PC-9 (cell line): Measurements from ENCODE around the gene GOT2. TPM values are rescaled to one million over a fixed set of nuclear protein-coding genes. Genes with fewer than 3 reads are reported as not detected.

Source experiments
- BruUV-seq: library from RNA; stranded (reverse); fragments of 400-500 nt; replicated peaks from 2 replicates; lab custom pipeline; 2021; lab: Mats Ljungman, UMichigan
- CTCF ChIA-PET: fragments of 300-600 bp; sonication (Branson Sonifier 250); formaldehyde crosslinking; loops from one replicate; lab custom pipeline; 2022; ENCODE audit warnings: antibody characterized with exemption; lab: Charles Lee
- POLR2A ChIA-PET: fragments of 300-600 bp; sonication (Branson Sonifier 250); formaldehyde crosslinking; loops from one replicate; lab custom pipeline; 2022; ENCODE audit warnings: antibody characterized with exemption; ENCODE audit not compliant: unreplicated experiment; lab: Charles Lee
- DNase-seq, 2 experiments: peaks; one replicate each; pipeline versions ENCODE4 v3.0.0 to v3.0.0-alpha.2; 2015 to 2022; ENCODE audit warnings: mixed read lengths in 1 of 2
- H2AFZ ChIP-seq: fragments of 200-600 bp; sonication (generic); 2 replicates; pipeline ENCODE4 v1.8.1; 2017; ENCODE audit warnings: antibody characterized with exemption
- H3F3A ChIP-seq: fragments of 200-600 bp; sonication (generic); 2 replicates; pipeline ENCODE4 v1.8.1; 2017; ENCODE audit warnings: antibody characterized with exemption, mild to moderate bottlenecking, low read depth; ENCODE audit not compliant: insufficient read depth
- H3K27ac ChIP-seq: fragments of 200-600 bp; sonication (generic); 2 replicates; pipeline ENCODE4 v1.6.1; 2016; ENCODE audit warnings: mixed run types
- H3K27me3 ChIP-seq: fragments of 200-600 bp; sonication (generic); 2 replicates; pipeline ENCODE4 v1.6.1; 2016; ENCODE audit warnings: low read depth, mixed run types; ENCODE audit not compliant: insufficient read depth
- H3K36me3 ChIP-seq: fragments of 200-600 bp; sonication (generic); 2 replicates; pipeline ENCODE4 v1.6.1; 2016; ENCODE audit warnings: low read depth, mixed run types
- H3K4me1 ChIP-seq: fragments of 200-600 bp; sonication (generic); replicated peaks from 2 replicates; pipeline ENCODE4 v1.6.1; 2016; ENCODE audit warnings: mixed run types; ENCODE audit not compliant: insufficient read depth
- H3K4me2 ChIP-seq: fragments of 200-600 bp; sonication (generic); 2 replicates; pipeline ENCODE4 v1.6.1; 2017; ENCODE audit warnings: mixed run types
- H3K4me3 ChIP-seq: fragments of 200-600 bp; sonication (generic); 2 replicates; pipeline ENCODE4 v1.6.1; 2016; ENCODE audit warnings: mixed run types
- H3K79me2 ChIP-seq: fragments of 200-600 bp; sonication (generic); 2 replicates; pipeline ENCODE4 v1.6.1; 2017; ENCODE audit warnings: low read depth, mixed run types
- H3K9me2 ChIP-seq: fragments of 200-600 bp; sonication (generic); 2 replicates; pipeline ENCODE4 v1.8.1; 2017; ENCODE audit warnings: mild to moderate bottlenecking; ENCODE audit not compliant: insufficient read depth
- H3K9me3 ChIP-seq: fragments of 200-600 bp; sonication (generic); 2 replicates; pipeline ENCODE4 v1.8.1; 2016; ENCODE audit warnings: low read depth; ENCODE audit not compliant: insufficient read depth
- H4K20me1 ChIP-seq: fragments of 200-600 bp; sonication (generic); 2 replicates; pipeline ENCODE4 v1.8.1; 2017; ENCODE audit not compliant: insufficient read depth
- EZH2 ChIP-seq: fragments of 200-600 bp; sonication (generic); IDR thresholded peaks from 2 replicates; pipeline ENCODE4 v1.8.0; 2017; ENCODE audit warnings: antibody characterized with exemption, low read depth
- intact Hi-C: fragments of 100-400 bp; cut with micrococcal nuclease; formaldehyde crosslinking; loops from one replicate; pipeline ENCODE4 v1.10.0; 2022; ENCODE audit not compliant: unreplicated experiment
- total RNA-seq: library from RNA; stranded (reverse); gene quantifications from 2 replicates; pipeline ENCODE4 v1.2.3, GENCODE V29; 2021
- TF ChIP-seq, protein P1 (sequence below): fragments of 200-600 bp; sonication (generic); conservative IDR thresholded peaks from 2 replicates; pipeline ENCODE4 v1.6.1; 2017; ENCODE audit warnings: mixed run types, antibody characterized with exemption, mild to moderate bottlenecking, moderate library complexity

Gene GOT2
- total RNA-seq, 1 experiment from 2014 or later: 125 TPM

DNA sequence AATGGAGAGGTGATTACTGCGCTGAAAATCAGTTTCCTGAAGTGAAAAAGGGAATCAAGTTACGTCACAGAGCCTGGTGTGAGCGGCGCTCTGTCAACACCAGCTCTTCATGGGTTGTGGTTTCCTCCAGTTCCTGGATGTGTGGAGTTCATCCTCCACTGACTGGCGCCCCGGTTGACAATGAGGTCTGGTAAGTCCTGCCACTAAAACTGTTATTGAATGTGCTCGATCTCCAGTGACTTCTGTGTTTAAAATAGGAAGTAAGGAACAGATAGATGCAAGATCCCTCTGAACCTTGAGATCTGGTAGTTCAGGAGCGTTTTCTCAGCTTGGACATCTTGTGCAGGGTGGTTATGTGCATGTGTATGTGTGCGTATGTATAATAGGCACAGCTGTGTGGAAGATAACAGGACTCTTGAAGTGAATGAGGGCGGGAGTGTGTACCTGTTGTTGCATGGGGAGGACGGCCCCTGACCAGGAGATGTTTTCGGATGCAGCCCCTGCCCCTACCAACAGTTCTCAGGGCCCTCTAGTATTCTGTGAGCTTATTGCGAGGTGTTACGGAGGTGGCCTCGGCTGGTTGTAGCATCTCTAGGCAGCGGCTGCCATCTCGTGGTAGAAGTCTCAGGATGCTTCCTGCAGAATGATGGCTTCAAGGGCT lies 22.0 kb upstream of the GOT2 start:
- BruUV-seq: no TSS peak
- Histone ChIP-seq H3K9me2 (no peaks in the 10 kb centered on the region), H3K9me3 (no peaks in the 10 kb centered on the region), H2AFZ (no peak overlapping the region), H3K4me1 (no peaks in the 10 kb centered on the region), H3K79me2 (no peaks in the 10 kb centered on the region), H3K27me3 (peaks cover 28% of the 10 kb centered on the region; the same call in 1 of the 2 replicates), H3K36me3 (no peaks in the 10 kb centered on the region), H3K4me2 (no peak overlapping the region), H3F3A (no peaks in the 10 kb centered on the region), H4K20me1 (no peaks in the 10 kb centered on the region), H3K27ac (no peak overlapping the region), H3K4me3 (no peak overlapping the region)
- intact Hi-C loops: loop anchor here (2.0 to 10.0 kb wide), 5 partner anchors 77 to 734 kb away; no protein-coding TSS in a partner anchor
- DNase-seq: peak; percentile 50 to 63
- ChIA-PET POLR2A (no interaction called here), CTCF (interaction anchor here (0.5 to 1.2 kb wide), 7 partner anchors 11 to 1646 kb away, joined by 3 to 7 read pairs (median 3); a partner anchor contains a TSS)
- TF ChIP-seq EZH2: no peak
- TF ChIP-seq, protein P1, sequence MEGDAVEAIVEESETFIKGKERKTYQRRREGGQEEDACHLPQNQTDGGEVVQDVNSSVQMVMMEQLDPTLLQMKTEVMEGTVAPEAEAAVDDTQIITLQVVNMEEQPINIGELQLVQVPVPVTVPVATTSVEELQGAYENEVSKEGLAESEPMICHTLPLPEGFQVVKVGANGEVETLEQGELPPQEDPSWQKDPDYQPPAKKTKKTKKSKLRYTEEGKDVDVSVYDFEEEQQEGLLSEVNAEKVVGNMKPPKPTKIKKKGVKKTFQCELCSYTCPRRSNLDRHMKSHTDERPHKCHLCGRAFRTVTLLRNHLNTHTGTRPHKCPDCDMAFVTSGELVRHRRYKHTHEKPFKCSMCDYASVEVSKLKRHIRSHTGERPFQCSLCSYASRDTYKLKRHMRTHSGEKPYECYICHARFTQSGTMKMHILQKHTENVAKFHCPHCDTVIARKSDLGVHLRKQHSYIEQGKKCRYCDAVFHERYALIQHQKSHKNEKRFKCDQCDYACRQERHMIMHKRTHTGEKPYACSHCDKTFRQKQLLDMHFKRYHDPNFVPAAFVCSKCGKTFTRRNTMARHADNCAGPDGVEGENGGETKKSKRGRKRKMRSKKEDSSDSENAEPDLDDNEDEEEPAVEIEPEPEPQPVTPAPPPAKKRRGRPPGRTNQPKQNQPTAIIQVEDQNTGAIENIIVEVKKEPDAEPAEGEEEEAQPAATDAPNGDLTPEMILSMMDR: peak; percentile 73

DNA sequence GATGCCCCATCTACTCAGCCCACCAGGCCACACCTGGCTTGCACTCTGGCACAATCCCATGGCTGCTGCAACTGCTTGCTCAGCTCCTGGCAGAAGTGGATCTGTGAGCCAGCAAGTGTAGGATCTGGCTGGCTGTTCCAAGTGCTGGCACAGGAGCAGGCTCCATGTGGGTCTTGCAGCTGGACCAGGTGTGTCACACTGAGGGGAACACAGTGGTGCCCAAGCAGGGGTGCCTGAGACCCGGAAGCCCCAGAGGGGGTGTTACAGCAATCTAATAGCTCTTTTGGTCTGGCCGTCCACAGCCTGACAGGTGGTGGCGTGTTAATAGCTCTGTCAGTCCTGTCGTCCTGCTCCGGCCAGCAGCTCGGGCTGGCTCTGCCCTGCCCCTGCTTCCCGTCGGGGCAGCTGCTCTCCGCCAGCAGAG lies 19.6 kb upstream of the GOT2 start:
- H2AFZ ChIP-seq: no peak overlapping the region
- POLR2A ChIA-PET: no interaction called here
- H3K9me2 ChIP-seq: no peaks in the 10 kb centered on the region
- no peak overlapping the region for H3K4me3 ChIP-seq
- no peaks in the 10 kb centered on the region for H3K9me3 ChIP-seq
- H3K36me3 ChIP-seq: no peaks in the 10 kb centered on the region
- no TSS peak for BruUV-seq
- H3F3A ChIP-seq: no peaks in the 10 kb centered on the region
- CTCF ChIA-PET: no interaction called here
- H3K27ac ChIP-seq: no peak overlapping the region
- H3K79me2 ChIP-seq: no peaks in the 10 kb centered on the region
- no peaks in the 10 kb centered on the region for H4K20me1 ChIP-seq
- TF ChIP-seq, protein P1: no peak
- TF ChIP-seq EZH2: no peak
- H3K4me2 ChIP-seq: no peak overlapping the region
- DNase-seq: no peak
- H3K4me1 ChIP-seq: no peaks in the 10 kb centered on the region
- peaks cover 28% of the 10 kb centered on the region; the same call in 1 of the 2 replicates for H3K27me3 ChIP-seq
- intact Hi-C loops: loop anchor here (10.0 kb wide), 1 partner anchor 419 kb away; no protein-coding TSS in a partner anchor

DNA sequence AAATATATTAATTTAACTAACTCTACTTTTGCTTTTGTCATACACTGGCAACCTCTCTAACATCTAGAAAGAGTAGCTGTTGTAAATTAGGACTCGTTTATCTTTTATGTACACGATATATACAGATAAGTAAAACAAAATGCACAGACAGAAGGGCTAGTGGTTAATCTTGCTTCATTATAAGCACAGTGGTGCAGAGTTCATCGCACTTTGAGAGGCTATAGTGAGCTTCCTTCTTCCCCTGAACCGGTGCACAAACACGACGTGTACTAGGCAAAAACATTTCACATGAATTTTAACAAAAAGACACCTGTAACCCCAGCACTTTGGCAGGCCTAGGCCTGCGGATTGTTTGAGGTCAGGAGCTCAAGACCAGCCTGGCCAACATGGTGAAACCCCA lies 10.4 kb upstream of the GOT2 start:
- Histone ChIP-seq H3K4me2 (no peak overlapping the region), H3K9me2 (no peaks in the 10 kb centered on the region), H3K27me3 (no peaks in the 10 kb centered on the region), H3K9me3 (no peaks in the 10 kb centered on the region), H4K20me1 (no peaks in the 10 kb centered on the region), H3K79me2 (no peaks in the 10 kb centered on the region), H3K36me3 (no peaks in the 10 kb centered on the region), H3K4me3 (no peak overlapping the region), H2AFZ (no peak overlapping the region), H3K4me1 (no peaks in the 10 kb centered on the region), H3K27ac (no peak overlapping the region), H3F3A (no peaks in the 10 kb centered on the region)
- intact Hi-C loops: no loop called here
- BruUV-seq: no TSS peak
- ChIA-PET POLR2A (no interaction called here), CTCF (no interaction called here)
- TF ChIP-seq, protein P1: no peak
- no peak for TF ChIP-seq EZH2
- no peak for DNase-seq
